A549 (cell line): ENCODE results near the gene HRH4.

ENCODE experiments used
- NR3C1 ChIP-seq: fragments of >200 bp; sonication (Bioruptor Twin); formaldehyde crosslinking; IDR thresholded peaks from 3 replicates; pipeline ENCODE4 v1.6.1; 2017
- PHF8 ChIP-seq: fragments of 200-600 bp; sonication (generic); IDR thresholded peaks from 2 replicates; pipeline ENCODE4 v1.6.1; 2016; ENCODE audit warnings: low read depth, mild to moderate bottlenecking, antibody characterized with exemption, moderate library complexity, borderline replicate concordance
- POLR2A ChIP-seq: IDR thresholded peaks from 2 replicates; pipeline ENCODE4 v1.6.1; 2012; ENCODE audit warnings: mild to moderate bottlenecking, low read length
- RFX5 ChIP-seq: fragments of 450-650 bp; IDR thresholded peaks from 2 replicates; pipeline ENCODE4 v1.7.1; 2014; ENCODE audit warnings: antibody characterized with exemption, mild to moderate bottlenecking, moderate library complexity
- SREBF2 ChIP-seq: fragments of 450-650 bp; IDR thresholded peaks from 2 replicates; pipeline ENCODE4 v1.6.1; 2014; ENCODE audit warnings: mild to moderate bottlenecking, moderate library complexity
- TF ChIP-seq, protein P1 (sequence below): fragments of >200 bp; sonication (Bioruptor Twin); formaldehyde crosslinking; IDR thresholded peaks from 3 replicates; pipeline ENCODE4 v1.5.1; 2016

DNA sequence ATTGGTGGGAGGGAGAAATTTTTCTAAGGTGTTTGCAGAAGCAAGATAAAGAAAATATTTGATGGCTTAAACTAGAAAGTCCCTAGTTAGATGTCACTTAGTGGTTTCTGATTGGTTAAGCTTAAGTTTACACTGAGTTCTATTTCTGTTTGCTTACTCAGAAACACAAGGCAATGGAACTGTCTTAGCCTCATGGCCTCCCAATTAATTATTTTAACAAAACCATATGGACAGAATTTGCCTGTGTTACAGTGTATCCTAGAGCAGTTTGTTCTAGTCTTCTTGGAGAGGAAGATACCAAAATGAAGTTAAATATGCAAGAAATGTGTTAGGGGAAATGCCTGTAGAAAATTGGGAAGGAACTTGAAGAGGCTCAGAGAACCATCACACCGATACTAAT is 38.6 kb upstream of the HRH4 start:
- TF ChIP-seq PHF8 (no peak), NR3C1 (no peak), POLR2A (no peak), SREBF2 (no peak), RFX5 (no peak)
- TF ChIP-seq, protein P1, sequence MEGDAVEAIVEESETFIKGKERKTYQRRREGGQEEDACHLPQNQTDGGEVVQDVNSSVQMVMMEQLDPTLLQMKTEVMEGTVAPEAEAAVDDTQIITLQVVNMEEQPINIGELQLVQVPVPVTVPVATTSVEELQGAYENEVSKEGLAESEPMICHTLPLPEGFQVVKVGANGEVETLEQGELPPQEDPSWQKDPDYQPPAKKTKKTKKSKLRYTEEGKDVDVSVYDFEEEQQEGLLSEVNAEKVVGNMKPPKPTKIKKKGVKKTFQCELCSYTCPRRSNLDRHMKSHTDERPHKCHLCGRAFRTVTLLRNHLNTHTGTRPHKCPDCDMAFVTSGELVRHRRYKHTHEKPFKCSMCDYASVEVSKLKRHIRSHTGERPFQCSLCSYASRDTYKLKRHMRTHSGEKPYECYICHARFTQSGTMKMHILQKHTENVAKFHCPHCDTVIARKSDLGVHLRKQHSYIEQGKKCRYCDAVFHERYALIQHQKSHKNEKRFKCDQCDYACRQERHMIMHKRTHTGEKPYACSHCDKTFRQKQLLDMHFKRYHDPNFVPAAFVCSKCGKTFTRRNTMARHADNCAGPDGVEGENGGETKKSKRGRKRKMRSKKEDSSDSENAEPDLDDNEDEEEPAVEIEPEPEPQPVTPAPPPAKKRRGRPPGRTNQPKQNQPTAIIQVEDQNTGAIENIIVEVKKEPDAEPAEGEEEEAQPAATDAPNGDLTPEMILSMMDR: no peak
